A673 (cell line): ENCODE results near the gene ZC3H6.

ENCODE experiments used
- CTCF ChIP-seq: fragments of 300-800, 200-600 bp; sonication (generic); conservative IDR thresholded peaks from 2 replicates; pipeline ENCODE4 v1.5.1; 2017; ENCODE audit warnings: low read depth, mild to moderate bottlenecking, antibody characterized with exemption, low read length, moderate library complexity, mixed read lengths
- EZH2 ChIP-seq: fragments of 200-600 bp; sonication (generic); IDR thresholded peaks from 2 replicates; pipeline ENCODE4 v1.6.1; 2017; ENCODE audit warnings: borderline replicate concordance, low read depth, mild to moderate bottlenecking, mixed read lengths, antibody characterized with exemption, low read length; ENCODE audit not compliant: poor library complexity, severe bottlenecking

- no peak for TF ChIP-seq CTCF
- TF ChIP-seq EZH2 = no peak
These were observed 45.0 kb upstream of the ZC3H6 start for GRCh38 chr2:112230371-112230770.
